CD4-positive, CD25-positive, alpha-beta regulatory T cell (primary cell): ENCODE measurements around the gene WDFY3. TPM values are rescaled to one million over a fixed set of nuclear protein-coding genes. Genes with fewer than 3 reads are reported as not detected.
A peak's percentile ranks its signal among the peaks of the same experiment; 100 is the strongest.

Source experiments
- ATAC-seq, 2 donors: fragments of 150-1000 bp; cut with Tn5 transposase; one replicate each; pipeline ENCODE4 v1.10.0; 2021; ENCODE audit warnings: low read depth in 2 of 2, moderate number of reproducible peaks in 2 of 2, moderate library complexity in 1 of 2
- DNase-seq, 3 donors: peaks; one replicate each; pipeline versions ENCODE4 v3.0.0 to v3.0.0-alpha.2; 2012 to 2022; ENCODE audit warnings: mixed read lengths in 1 of 3
- H3K27ac ChIP-seq: one replicate; pipeline ENCODE4 v1.7.0; 2013; ENCODE audit warnings: mild to moderate bottlenecking, low read length; ENCODE audit not compliant: insufficient read depth, poor library complexity, severe bottlenecking
- H3K27me3 ChIP-seq: one replicate; pipeline ENCODE4 v1.7.0; 2013; ENCODE audit warnings: low read length; ENCODE audit not compliant: control insufficient read depth, insufficient read depth
- H3K36me3 ChIP-seq: one replicate; pipeline ENCODE4 v1.7.0; 2013; ENCODE audit warnings: mild to moderate bottlenecking, low read length, moderate library complexity; ENCODE audit not compliant: control insufficient read depth, insufficient read depth
- H3K4me1 ChIP-seq: 2 replicates; pipeline ENCODE4 v1.7.0; 2013; ENCODE audit warnings: mild to moderate bottlenecking, low read length; ENCODE audit not compliant: insufficient read depth, control insufficient read depth, poor library complexity, severe bottlenecking
- H3K4me3 ChIP-seq: one replicate; pipeline ENCODE4 v1.7.0; 2013; ENCODE audit warnings: low read depth, mild to moderate bottlenecking, low read length, moderate library complexity
- H3K9me3 ChIP-seq, 2 experiments: 1 replicate in 1 of 2; 2 replicates in 1 of 2; pipeline ENCODE4 v1.7.0; 2013; ENCODE audit warnings: low read length in 2 of 2, mild to moderate bottlenecking in 1 of 2, moderate library complexity in 1 of 2; ENCODE audit not compliant: control insufficient read depth in 2 of 2
- H3K27ac Mint-ChIP-seq, 3 donors: one replicate each; pipeline ENCODE4 v1.8.0; 2020 to 2022; ENCODE audit warnings: mild to moderate bottlenecking in 3 of 3, mixed read lengths in 3 of 3, moderate library complexity in 2 of 3
- H3K27me3 Mint-ChIP-seq: one replicate; pipeline ENCODE4 v1.8.0; 2022; ENCODE audit warnings: mild to moderate bottlenecking, mixed read lengths
- H3K36me3 Mint-ChIP-seq: one replicate; pipeline ENCODE4 v1.8.0; 2020; ENCODE audit warnings: mixed read lengths
- H3K4me1 Mint-ChIP-seq, 4 donors: one replicate each; pipeline ENCODE4 v1.8.0; 2020 to 2022; ENCODE audit warnings: mixed read lengths in 4 of 4, mild to moderate bottlenecking in 1 of 4
- H3K4me3 Mint-ChIP-seq, 4 donors: one replicate each; pipeline ENCODE4 v1.8.0; 2020 to 2022; ENCODE audit warnings: mild to moderate bottlenecking in 4 of 4, mixed read lengths in 4 of 4, moderate library complexity in 3 of 4
- H3K9me3 Mint-ChIP-seq, 7 donors: one replicate each; pipeline ENCODE4 v1.8.0; 2020 to 2022; ENCODE audit warnings: mixed read lengths in 7 of 7, mild to moderate bottlenecking in 3 of 7, moderate library complexity in 2 of 7
- polyA plus RNA-seq, 4 donors: library from polyadenylated mRNA; unstranded; fragments of 300-500 nt; fragmentation: Illumina TruSeq; gene quantifications; one replicate each; pipeline ENCODE4 v1.2.3, GENCODE V29; 2021
- total RNA-seq: library from RNA; stranded (reverse); gene quantifications from one replicate; pipeline ENCODE4 v1.2.3, GENCODE V29; 2022

Gene WDFY3
- total and polyA plus RNA-seq, 5 donors from 2014 or later = 0.44 TPM; not detected in 4

DNA sequence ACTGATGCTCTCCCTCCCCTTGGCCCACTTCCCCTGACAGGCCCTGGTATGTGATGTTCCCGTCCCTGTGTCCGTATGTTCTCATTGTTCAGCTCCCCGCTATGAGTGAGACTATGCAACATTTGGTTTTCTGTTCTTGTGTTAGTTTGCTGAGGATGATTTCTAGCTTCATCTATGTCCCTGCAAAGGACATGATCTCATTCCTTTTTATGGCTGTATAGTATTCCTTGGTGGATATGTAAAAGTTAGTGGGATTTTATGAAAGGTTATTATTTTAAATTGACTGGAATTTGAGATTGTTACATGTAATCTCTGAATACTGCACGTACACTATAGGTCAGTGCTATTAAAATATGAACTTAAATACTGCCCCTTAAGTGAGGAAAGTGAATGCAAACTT lies 184.0 kb downstream of the WDFY3 start:
- ATAC-seq = no peak
- Mint-ChIP-seq H3K27ac (no peak overlapping the region), H3K9me3 (peaks cover 0 to 2% (median 0%) of the 10 kb centered on the region in 7 donors), H3K27me3 (no peaks in the 10 kb centered on the region), H3K4me3 (no peak overlapping the region), H3K4me1 (no peaks in the 10 kb centered on the region), H3K36me3 (no peaks in the 10 kb centered on the region)
- Histone ChIP-seq H3K36me3 (no peaks in the 10 kb centered on the region), H3K27me3 (no peaks in the 10 kb centered on the region), H3K9me3 (no peaks in the 10 kb centered on the region), H3K27ac (no peak overlapping the region), H3K4me3 (no peak overlapping the region), H3K4me1 (no peaks in the 10 kb centered on the region)
- no peak for DNase-seq

- Histone ChIP-seq H3K36me3 (no peaks in the 10 kb centered on the region), H3K9me3 (no peaks in the 10 kb centered on the region), H3K4me3 (no peak overlapping the region), H3K4me1 (no peaks in the 10 kb centered on the region), H3K27me3 (no peaks in the 10 kb centered on the region), H3K27ac (no peak overlapping the region)
- Mint-ChIP-seq H3K4me3 (no peak overlapping the region), H3K27ac (no peak overlapping the region), H3K9me3 (peaks cover 0 to 2% (median 0%) of the 10 kb centered on the region in 7 donors), H3K4me1 (no peaks in the 10 kb centered on the region), H3K27me3 (no peaks in the 10 kb centered on the region), H3K36me3 (no peaks in the 10 kb centered on the region)
- DNase-seq (no peak), ATAC-seq (no peak)
Measured at GRCh38 chr4:84780719-84781118, 185.8 kb downstream of the WDFY3 start.

GRCh38 chr4:84778041-84778440 lies 188.4 kb downstream of the WDFY3 start:
- no peak for ATAC-seq

GRCh38 chr4:84767168-84767567 lies 199.3 kb downstream of the WDFY3 start:
- no peaks in the 10 kb centered on the region for H3K27me3 Mint-ChIP-seq

More at GRCh38 chr4:84778041-84778440, 188.4 kb downstream of the WDFY3 start:
- Mint-ChIP-seq H3K4me3 (no peak overlapping the region), H3K27me3 (no peaks in the 10 kb centered on the region), H3K4me1 (no peaks in the 10 kb centered on the region), H3K27ac (no peak overlapping the region), H3K36me3 (no peaks in the 10 kb centered on the region), H3K9me3 (peaks cover 0 to 2% (median 0%) of the 10 kb centered on the region in 7 donors)
- Histone ChIP-seq H3K9me3 (no peaks in the 10 kb centered on the region), H3K36me3 (no peaks in the 10 kb centered on the region), H3K27ac (no peak overlapping the region), H3K4me3 (no peak overlapping the region), H3K4me1 (no peaks in the 10 kb centered on the region), H3K27me3 (no peaks in the 10 kb centered on the region)
- DNase-seq = no peak

DNA sequence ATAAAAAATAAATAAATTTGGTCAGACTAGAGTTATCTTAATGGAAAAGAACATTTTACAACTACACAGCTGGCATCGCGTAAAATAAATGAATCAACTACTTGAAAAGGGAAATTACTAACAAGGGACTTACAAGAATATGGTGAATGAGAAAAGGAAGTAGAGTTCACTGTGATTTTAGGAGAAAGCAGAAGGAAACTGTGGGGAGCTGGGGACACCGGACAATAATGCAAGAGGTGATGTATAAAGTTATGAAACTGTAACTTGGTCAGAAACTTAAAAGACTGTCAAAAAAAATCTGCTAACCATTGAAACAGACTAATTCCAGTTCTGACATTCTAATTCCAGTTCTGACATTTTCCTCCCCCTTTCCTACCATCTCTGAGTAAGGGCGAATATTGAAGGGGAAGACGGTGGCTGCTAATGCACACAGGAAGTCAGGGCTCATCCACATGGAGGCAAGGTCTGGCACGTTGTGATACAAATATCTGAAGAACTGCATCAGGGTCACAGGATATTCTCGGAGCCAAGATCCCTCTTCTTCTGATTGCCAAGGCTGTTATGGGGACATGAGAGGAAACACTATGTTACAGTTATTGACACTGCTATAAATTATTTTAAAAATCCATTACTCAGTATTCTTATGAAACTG lies 213.0 kb downstream of the WDFY3 start:
- H3K4me1 Mint-ChIP-seq = no peaks in the 10 kb centered on the region
- DNase-seq = no peak

More at GRCh38 chr4:84767168-84767567, 199.3 kb downstream of the WDFY3 start:
- no peak for ATAC-seq
- Mint-ChIP-seq H3K4me1 (no peaks in the 10 kb centered on the region), H3K36me3 (no peaks in the 10 kb centered on the region), H3K27ac (no peak overlapping the region), H3K4me3 (no peak overlapping the region), H3K9me3 (peaks cover 0 to 3% (median 0%) of the 10 kb centered on the region in 7 donors)
- H3K27me3 ChIP-seq = no peaks in the 10 kb centered on the region
- H3K9me3 ChIP-seq = no peaks in the 10 kb centered on the region
- no peak overlapping the region for H3K27ac ChIP-seq
- no peaks in the 10 kb centered on the region for H3K4me1 ChIP-seq
- DNase-seq = no peak
- H3K4me3 ChIP-seq = no peak overlapping the region
- no peaks in the 10 kb centered on the region for H3K36me3 ChIP-seq

GRCh38 chr4:84751707-84752106 lies 214.8 kb downstream of the WDFY3 start:
- no peaks in the 10 kb centered on the region for H3K9me3 ChIP-seq
- Mint-ChIP-seq H3K27ac (no peak overlapping the region), H3K27me3 (no peaks in the 10 kb centered on the region)

More for the DNA sequence above, 213.0 kb downstream of the WDFY3 start:
- Histone ChIP-seq H3K27ac (no peak overlapping the region), H3K4me1 (no peaks in the 10 kb centered on the region), H3K36me3 (no peaks in the 10 kb centered on the region), H3K27me3 (no peaks in the 10 kb centered on the region), H3K4me3 (no peak overlapping the region), H3K9me3 (no peaks in the 10 kb centered on the region)
- no peaks in the 10 kb centered on the region for H3K27me3 Mint-ChIP-seq
- no peaks in the 10 kb centered on the region for H3K9me3 Mint-ChIP-seq
- ATAC-seq = no peak
- H3K36me3 Mint-ChIP-seq = no peaks in the 10 kb centered on the region
- no peak overlapping the region for H3K27ac Mint-ChIP-seq
- no peak overlapping the region for H3K4me3 Mint-ChIP-seq

DNA sequence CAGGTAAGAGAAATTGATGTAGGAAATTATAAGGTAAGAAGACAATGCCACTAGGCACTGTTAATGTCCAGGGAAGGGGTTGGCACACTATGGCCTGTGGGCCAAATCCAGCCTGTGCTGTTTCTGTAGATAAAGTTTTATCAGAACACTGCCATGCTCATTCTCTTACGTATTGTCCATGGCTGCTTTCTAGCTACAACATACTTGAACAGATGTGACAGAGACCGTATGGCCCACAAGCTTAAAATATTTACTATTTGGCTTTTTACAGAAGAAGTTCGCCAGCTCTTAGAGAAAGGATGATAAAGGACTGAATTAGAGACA lies 215.6 kb downstream of the WDFY3 start:
- H3K36me3 Mint-ChIP-seq = no peaks in the 10 kb centered on the region
- Histone ChIP-seq H3K27ac (no peak overlapping the region), H3K4me1 (no peaks in the 10 kb centered on the region), H3K9me3 (no peaks in the 10 kb centered on the region), H3K27me3 (no peaks in the 10 kb centered on the region), H3K36me3 (no peaks in the 10 kb centered on the region), H3K4me3 (no peak overlapping the region)
- no peaks in the 10 kb centered on the region for H3K4me1 Mint-ChIP-seq
- ATAC-seq = no peak
- no peaks in the 10 kb centered on the region for H3K9me3 Mint-ChIP-seq
- no peak overlapping the region for H3K4me3 Mint-ChIP-seq
- H3K27me3 Mint-ChIP-seq = no peaks in the 10 kb centered on the region
- H3K27ac Mint-ChIP-seq = no peak overlapping the region
- no peak for DNase-seq

More at GRCh38 chr4:84751707-84752106, 214.8 kb downstream of the WDFY3 start:
- H3K9me3 Mint-ChIP-seq = no peaks in the 10 kb centered on the region
- no peaks in the 10 kb centered on the region for H3K4me1 Mint-ChIP-seq
- Histone ChIP-seq H3K4me1 (no peaks in the 10 kb centered on the region), H3K36me3 (no peaks in the 10 kb centered on the region), H3K4me3 (no peak overlapping the region), H3K27me3 (no peaks in the 10 kb centered on the region), H3K27ac (no peak overlapping the region)
- DNase-seq (no peak), ATAC-seq (no peak)
- no peaks in the 10 kb centered on the region for H3K36me3 Mint-ChIP-seq
- H3K4me3 Mint-ChIP-seq = no peak overlapping the region

DNA sequence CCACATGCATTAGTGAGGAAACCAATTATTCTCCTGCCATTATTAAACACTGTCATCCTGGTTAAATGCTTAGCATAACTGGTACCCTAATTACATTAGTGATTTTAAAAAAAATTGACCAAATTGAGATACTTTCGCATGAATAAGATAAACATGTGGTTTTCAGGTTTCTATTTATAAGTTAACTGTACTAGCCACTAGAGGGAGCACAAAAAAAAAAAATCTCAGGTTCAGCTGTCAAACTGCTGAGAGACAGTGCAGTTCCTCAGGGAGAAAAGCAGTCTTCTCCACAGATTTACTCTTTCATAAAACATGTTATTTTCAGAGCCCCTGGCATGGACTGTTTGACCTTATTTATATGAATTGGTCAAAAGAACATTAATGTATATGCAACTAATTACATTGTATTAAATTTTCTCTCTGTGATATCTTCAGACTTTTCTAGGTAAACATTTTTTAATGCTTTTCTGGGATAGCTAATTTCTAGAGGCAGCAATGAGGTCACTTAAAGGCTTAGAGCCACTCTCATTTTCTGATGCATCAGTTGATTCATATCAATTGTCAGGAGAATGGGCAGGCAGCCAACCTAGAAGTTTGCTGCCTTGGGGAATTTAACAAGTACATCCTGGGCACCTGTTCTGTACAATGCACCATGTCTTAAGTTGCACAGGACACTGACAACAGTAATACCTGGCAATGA lies 216.1 kb downstream of the WDFY3 start:
- no peaks in the 10 kb centered on the region for H3K4me1 Mint-ChIP-seq
- H3K27ac ChIP-seq = no peak overlapping the region
- no peak overlapping the region for H3K27ac Mint-ChIP-seq
- no peaks in the 10 kb centered on the region for H3K36me3 Mint-ChIP-seq
- H3K36me3 ChIP-seq = no peaks in the 10 kb centered on the region
- H3K27me3 Mint-ChIP-seq = no peaks in the 10 kb centered on the region
- no peaks in the 10 kb centered on the region for H3K9me3 Mint-ChIP-seq
- no peaks in the 10 kb centered on the region for H3K4me1 ChIP-seq
- H3K4me3 Mint-ChIP-seq = no peak overlapping the region
- peak in 1 of 3 donors; percentile 29 for DNase-seq
- no peaks in the 10 kb centered on the region for H3K9me3 ChIP-seq
- H3K27me3 ChIP-seq = no peaks in the 10 kb centered on the region
- no peak overlapping the region for H3K4me3 ChIP-seq
- ATAC-seq = no peak
